GM21529 (cell line): Measurements from ENCODE around the gene IGSF3.
"Not testable (repeated sequence)": the region's sequence is repeated elsewhere in the genome, so short reads cannot be mapped to it uniquely, and the experiment has no call there.

Experiments
- ATAC-seq: cut with Tn5 transposase; IDR thresholded peaks from one replicate; pipeline ENCODE4 v1.9.1; 2021; ENCODE audit not compliant: unreplicated experiment

IGSF3 gene

DNA sequence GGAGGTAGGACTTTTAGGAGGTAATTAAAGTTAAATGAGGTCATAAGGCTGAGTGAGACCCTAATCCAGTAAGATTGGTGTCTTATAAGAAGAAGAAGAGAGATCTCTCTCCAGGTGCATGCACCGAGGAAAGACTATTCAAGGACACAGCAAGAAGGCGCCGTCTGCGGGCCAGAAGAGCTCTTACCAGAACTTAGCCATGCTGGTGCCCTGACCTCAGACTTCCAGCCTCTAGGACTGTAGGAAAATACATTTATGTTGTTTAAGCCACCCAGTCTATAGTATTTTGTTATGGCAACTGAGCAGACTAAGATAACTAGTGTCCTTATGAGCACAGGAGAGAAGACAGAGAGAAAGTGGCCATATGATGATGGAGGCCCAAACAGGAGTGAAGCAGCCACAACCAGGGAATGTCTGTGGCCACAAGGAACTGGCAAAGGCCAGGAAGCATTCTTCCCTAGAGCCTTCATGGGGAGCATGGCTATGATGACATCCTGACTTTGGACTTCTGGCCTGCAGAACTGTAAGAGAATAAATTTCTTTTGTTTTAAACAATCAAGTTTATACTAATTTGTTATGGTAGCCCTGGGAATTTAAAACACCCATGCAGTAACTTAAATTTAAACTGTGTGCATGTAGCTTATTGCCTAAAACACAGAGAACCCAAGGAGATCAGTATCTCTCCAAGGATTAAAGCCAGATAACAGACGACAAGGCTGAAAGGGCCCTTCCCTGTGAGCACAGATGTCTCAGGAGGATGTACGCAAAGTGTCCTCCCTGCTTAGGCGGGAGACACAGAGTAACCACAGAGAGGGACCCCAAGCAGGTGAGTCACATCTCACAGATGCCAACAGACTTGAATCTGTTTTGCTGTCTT, 86.8 kb downstream of the IGSF3 start:
- no peak for ATAC-seq

DNA sequence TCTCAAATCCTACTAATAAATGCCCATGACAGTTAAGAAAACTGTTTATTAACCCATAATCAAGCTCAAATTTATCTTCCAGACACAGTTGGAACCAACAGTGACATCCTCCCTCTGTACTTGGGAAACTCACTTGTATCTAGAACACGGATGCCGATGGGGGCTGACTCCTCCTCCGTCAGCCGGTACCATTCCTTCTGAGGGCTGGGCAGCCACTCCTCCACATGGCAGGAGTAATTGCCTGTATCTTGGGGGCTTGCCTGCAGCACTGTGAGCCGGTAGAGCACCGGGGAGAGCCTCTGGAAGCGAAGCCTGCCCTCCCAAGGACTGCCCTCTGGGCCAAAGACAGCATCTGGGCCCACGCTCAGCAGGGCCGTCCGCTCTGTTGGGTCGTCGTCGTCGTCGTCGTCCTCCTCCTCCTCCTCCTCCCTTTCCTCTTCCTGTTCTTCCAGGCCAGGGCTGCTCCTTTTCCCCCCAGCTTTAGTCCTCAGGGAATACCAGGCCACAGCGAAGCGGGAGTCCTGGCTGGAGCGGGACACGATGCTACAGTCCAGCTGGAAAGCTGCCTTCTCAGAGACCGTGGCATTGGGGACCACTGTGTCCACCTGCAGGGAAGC, 88.2 kb downstream of the IGSF3 start:
- no peak for ATAC-seq

DNA sequence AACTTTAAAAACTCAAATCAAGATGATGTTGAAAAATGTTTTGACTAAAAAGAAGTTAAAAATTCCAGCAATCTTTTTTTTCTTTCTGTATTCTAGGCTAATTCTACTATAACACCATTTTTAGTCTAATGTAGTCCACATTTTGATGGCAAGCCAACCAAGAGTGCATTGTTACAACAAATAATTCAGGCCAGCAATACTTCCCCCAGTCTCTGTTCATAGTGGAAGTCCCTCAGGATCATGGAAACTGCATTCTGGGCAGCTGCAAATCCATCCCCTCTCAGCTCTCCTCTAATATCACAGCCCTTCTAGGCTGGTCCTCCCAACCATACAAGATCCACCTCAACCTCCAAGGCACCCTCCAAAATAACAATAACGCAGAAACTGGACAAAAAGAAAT, 89.0 kb downstream of the IGSF3 start:
- no peak for ATAC-seq

DNA sequence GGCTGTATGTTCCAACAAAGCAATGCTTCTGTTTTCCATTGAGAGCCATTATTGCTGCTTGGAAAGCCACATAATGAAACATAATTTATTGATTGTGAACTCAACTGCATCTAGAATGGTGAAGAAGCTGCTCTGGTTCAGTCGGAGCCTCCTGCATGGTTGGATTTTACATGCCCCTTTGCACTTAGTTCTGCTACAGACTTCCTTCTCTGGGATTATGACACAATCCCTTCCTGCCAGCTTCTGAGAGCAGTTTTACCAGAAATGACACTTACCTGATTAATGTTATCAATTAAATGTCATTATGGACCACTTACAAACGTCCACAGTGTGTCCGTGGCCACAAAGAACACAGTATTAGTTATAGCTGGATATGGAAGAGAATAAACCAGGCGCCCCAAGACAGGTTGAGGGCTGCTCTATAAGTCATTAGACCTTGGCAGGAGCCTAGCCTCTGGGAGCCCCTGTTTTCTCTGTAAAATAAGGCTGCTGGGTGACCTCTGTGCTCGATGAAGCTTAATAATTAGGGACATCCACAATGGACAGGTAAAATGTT, 89.7 kb downstream of the IGSF3 start:
- ATAC-seq = no peak

DNA sequence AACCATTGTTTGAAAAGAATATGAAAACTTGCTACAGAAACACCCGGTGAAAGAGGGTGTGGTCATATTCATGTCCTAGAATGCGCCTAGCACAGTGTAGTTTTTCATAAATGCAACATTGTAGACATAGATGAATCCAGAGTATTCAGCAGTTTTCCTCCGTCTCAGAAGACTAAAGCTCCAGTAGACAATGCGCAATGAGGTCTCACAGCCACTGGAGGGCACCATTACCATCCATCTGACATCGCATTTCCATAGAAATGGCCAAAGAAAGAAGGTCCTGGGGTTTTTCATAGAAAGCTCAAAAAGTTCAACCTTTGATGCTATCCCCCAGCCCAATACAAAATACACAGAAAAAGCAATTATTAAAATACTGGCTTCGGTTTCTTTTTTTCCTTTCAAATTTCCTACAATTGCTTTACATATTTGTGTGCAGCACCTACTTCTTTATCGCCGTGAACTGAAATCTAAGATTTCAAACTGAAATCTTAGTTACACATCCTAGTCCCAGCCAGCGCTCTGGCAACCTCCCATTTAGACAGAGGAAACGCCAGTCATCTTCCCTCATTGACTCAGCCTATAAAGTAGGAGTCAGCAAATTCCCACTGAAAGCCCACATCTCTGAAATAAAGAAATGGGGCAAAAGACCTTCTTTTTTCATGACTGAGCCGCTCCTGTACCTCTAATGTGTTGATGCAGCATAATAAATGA, 92.8 kb downstream of the IGSF3 start:
- no peak for ATAC-seq

DNA sequence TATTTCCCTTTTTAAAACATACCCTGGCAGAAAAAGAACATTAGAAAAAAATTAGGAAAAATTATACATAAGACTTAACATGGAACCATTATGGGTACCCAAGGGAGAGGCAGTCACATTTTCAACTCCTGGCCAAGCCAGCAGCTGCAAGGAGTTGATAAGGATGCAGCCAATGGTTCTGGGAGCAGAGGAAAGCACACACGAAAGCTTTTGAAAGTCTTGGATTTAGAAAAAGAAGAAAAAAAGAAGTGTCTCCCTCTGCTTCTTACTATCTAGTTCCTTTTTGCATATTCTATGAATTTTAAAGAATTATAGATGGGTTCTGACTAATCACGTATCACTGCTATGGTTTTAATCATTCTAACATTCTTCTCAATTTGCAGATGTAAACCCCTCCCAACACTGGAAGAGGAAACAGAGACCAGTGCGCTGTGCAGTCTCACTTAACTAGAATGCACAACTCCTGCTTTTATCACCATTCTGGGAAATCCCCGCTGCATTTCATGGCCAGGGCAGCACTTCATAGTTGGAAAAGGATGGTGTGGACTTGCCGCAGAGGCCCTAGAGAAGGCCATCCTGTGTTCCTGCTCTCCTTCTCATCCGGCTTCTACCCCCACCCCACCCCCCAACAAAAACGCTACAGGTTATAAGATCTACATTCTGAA, 94.0 kb downstream of the IGSF3 start:
- ATAC-seq = no peak

DNA sequence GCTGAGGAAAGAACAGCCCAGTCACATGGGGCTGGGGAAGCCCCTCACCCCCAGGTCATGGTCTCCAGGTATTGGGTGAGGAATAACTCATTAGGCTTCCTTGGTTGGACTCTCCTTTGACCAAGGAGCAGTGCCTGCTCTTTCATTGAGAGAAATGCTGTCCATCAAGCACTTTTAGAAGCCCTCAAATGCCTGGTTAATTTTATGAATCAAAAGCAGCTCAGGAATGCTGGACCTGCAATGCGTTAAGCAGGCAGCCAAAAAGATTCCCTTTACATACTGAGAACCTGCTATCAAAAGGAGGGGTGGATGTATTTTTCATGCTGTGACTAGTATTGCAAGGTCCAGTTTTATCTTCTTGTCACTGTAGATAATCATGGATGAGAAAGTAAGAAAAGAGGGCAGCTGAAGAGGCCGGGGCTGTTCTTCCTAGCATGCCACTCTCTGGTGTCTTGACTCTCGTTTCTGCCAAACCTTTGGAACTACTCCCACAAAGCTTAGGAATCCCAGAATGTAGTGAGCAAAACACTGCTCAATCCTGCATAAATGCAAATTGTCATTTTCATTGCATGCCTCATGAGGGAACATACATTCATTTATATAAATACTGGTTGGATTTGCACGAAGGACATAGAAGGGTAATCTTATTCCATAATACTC, 94.6 kb downstream of the IGSF3 start:
- ATAC-seq = no peak

GRCh38 chr1:116572099-116572498, 95.4 kb downstream of the IGSF3 start:
- no peak for ATAC-seq

DNA sequence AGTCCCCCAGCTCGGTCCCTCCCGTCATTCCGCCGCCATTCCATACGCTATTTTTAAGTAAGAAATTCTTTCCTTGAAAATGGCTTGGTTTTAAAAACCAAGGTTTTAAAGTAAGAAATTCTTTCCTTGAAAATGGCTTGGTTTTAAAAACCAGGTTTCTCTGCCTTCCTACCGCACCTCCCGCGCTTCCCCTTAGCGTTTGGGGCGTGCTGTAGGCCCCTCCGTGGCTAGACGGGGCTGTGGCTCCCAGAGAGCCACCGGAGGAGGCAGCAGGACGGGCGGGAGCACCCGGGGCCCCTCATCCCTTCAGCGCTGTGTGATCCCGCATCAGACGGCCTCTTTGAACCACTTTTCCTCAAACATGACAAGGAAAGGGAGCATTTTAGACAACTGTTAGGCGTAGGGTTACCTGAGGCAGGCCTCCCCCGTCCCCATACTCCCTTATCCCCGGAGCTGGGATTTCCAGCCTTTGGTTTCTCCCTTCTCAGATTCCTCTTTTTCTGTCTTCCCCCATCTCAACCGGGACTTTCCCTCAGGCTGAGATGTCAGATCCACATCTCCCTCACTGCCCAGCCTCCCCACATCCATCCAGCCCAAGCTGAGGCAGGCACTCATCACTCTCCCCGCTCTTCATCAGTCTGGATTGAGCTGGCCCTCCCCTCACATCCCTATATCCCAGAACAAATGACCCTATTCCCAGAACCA, 96.2 kb downstream of the IGSF3 start:
- ATAC-seq = no peak

DNA sequence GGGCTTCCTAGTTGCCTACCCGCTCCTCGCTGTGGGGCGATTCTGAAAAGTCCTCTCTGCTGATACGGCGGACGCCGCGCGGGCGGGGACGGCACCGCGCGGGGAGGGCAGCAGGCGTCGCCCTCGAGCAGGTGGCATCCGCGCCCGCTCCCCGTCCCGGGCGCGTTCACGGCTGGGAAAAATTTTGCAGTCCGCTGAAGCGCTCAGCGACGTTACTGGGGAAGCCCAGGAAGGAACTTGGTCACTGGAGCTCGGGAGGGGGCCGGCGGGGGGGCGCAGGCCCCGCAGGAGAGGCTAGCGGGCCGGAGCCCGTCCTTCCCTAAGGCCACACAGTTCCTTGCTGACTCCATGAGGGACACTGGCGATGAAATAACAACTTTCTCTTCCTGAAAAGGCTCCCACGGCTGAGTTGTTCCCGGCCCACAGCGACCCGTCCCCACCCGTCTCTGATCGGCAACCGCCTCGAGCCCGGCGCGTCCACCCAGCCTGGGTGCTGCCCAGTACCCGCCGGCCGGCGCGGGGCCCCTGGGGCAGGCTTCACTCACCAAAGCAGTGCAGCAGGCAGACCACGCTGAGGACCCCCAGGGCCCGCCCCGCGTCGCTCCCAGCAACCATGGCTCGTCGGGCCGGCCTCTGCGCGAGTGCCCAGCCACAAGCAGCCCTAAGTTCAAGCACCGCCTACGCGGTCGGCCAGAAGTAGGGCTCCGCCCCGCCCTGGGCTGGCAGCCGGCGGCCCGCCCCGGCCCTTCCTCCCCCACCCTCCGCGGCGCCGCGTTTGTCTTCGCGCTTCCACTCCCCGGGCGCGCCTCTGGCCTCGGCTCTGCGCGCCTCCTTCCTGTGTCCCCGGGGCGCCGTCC, 96.9 kb downstream of the IGSF3 start, which contains the start of gene CD58:
TSS of gene CD58 (minus strand) at position 669 of the 857 bp plus-strand sequence. CDS start at position 615, 54 bp downstream.
- ATAC-seq = peak; percentile 59

DNA sequence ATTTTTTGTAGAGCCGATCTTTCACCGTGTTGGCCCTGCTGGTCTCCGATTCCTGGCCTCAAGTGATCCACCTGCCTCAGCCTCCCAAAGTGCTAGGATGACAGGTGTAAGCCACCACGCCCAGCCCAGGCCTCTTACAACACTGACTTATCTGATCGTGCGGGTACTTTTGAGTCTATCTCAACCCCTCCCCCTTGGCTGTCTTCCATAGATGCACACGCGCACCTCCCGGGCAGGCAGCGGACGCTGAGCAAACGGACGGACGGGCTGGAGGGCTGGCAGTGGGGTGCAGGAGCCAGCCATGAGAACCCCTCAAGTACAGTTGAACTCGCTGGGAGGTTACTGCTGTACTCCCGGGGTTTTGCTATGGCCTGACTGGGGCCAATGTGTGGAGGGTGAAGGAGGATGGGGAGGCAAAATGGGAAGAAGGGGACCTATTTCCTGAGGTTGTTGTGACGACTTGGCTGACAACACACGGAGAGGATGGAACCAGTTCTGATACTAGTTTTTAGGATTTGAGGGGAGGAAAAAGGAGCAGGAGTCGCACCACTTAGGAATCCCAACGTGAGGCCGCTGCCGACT, 97.7 kb downstream of the IGSF3 start:
- peak; percentile 24 for ATAC-seq

GRCh38 chr1:116569381-116569670, 98.2 kb downstream of the IGSF3 start:
- no peak for ATAC-seq

DNA sequence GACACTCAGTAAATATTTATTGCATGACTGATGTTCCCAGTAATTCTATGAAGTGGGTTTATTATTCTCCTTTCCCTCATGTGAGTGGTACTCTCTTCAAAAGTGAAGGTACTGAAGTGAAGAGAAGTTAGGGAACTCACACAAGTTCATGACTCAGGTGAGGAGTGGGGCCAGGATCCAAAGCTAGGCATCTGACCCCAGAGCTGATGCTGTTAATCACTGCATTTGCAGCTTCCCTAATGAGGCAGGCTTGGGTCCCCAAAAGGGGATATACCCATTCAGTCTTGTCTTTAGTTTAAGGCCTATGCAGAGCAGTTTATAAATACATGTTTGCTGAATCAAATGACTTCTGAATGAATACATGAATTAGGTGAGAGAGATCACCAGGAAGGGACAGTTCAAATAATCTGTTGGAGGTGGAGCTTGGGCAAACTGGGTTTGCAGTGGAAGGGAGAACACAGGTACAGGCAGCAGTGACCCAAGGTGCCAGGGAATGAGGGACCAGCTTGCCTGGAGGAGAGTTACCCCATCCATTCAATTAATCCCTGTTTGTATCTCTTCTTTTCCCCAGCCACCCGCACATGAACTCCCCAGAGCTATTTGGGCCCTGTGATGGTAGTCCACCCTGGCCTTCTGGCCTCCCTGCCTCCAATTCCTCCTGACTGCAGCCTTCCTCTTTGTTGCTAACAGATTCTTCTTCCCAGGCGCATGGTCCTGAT, 98.7 kb downstream of the IGSF3 start:
- ATAC-seq = no peak

DNA sequence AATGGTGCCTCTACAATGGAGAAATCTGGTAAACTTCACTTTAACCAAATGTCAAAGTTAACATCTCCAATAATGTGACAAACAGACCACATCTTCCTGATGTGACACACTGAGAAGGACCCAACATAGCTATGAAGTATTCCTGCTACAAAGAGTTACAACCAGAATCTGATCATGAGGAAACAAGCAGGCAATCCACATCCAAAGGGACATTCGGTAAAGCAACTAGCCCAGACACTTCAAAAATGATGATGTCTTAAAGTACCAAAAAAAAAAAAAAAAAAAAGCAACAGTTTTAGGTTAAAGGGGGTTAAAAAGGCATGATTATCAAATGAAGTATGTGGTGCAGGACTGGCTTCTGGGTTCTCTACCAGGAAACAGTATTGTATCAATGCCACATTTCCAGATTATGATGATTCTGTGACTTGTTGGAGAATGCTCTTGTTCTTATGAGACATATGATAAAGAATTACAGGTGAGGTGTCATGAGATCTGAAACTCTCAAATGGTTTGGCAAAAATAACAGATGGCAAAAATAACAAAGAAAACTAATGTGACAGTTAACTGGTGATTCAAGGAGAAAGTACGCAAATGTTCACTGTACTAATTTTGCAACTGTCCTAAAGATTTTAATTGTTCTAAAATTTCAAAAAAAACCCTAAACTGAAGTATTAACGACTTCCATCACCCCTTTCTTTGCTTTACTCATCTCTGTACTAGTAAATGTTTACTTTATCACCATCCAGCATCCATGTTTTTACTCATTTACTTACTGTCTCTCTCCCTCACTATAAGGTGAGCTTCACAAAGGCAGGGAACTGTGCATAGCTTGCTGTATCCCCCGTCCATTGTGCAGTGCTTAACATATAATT, 99.5 kb downstream of the IGSF3 start:
- no peak for ATAC-seq

DNA sequence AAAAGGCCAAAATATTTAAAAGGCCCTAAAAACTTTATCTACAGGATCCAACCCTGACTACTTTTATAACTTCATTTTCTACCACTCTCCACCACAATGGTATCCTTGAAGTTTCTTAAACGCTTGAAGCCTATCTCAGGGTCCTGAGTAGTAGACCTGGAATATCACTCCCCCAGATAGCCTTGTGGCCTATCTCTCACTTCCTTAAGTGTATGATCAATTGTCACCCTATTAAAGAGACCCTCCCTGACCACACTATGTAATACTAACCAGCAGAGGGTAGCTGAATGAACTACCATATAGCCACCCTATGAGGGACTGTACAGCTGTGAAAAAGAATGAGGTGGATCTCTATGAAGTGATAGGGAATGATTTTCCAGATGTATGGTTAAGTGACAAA, 102.3 kb downstream of the IGSF3 start:
- ATAC-seq = no peak

GRCh38 chr1:116564426-116564825, 103.1 kb downstream of the IGSF3 start:
- no peak for ATAC-seq

- ATAC-seq = not testable (repeated sequence)
These were observed 105.1 kb downstream of the IGSF3 start for GRCh38 chr1:116562465-116562864.
